Esophagus mucosa (tissue), 1 donor: ENCODE measurements around the gene EDA. TPM values are rescaled to one million over a fixed set of nuclear protein-coding genes. Genes with fewer than 3 reads are reported as not detected.
"Not testable (repeated sequence)": the region's sequence is repeated elsewhere in the genome, so short reads cannot be mapped to it uniquely, and the experiment has no call there.

Experiments used
- ATAC-seq: fragments of 200-7000 bp; cut with Tn5 transposase; one replicate; pipeline ENCODE4 v1.9.1; 2020
- total RNA-seq: library from RNA; stranded (reverse); gene quantifications from one replicate; pipeline ENCODE4 v1.2.4, GENCODE V29; 2023
- donor health status: DM: yes; HTN: yes; CAD: no.

Gene EDA
- total RNA-seq, 1 donor from 2014 or later = 1.5 TPM

DNA sequence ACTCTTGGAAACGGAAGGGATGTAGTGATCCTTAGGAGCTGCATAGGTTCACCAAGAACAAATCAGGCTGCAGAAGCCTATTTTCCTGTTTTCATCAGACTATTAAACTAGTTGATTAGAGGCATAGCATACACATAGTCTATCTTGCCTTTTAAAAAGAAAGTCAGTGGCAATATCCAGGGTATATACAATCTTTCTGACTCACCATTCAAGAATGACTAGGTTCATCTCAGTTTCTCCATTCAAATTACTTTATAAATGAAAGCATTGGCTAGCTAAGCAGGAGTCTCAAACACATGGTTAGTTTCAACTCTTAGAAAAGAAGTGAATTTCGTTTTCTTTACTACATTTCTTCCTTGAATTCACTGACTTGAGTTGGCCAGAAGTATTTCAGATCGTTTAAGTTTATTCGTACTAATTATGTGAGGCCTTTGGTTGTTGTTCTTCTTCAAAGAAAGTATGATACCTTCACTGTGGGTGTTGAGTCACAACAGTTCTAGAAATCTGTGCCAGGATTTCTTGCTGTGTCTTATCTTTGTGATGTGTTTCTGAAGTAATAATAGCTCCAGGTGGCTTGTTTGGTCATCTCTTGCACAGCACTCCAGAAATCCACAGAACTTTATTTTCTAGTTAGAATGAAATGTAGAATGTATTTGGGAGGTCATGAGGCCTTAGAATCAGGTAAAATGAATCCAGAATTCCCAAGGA, 345.6 kb downstream of the EDA start:
- no peak for ATAC-seq

DNA sequence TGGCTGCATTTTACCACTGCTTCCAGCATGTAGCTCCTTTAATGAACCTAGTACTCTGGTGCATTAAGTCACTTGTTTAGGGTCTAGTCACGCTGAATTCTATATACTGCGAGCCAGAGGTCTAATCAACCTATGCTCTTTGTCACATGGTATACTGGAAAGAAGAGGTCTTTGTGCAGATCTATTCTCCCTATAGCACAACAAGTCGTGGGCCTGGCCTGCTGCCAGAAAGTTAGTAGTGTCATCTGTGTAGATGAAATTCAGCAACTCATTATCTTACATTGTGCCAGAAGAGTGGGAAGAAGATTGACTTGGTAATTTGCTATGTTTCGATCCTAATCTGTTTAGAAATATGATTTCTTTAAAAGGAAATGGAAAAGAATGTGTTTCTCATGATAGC, 353.0 kb downstream of the EDA start:
- ATAC-seq = no peak

DNA sequence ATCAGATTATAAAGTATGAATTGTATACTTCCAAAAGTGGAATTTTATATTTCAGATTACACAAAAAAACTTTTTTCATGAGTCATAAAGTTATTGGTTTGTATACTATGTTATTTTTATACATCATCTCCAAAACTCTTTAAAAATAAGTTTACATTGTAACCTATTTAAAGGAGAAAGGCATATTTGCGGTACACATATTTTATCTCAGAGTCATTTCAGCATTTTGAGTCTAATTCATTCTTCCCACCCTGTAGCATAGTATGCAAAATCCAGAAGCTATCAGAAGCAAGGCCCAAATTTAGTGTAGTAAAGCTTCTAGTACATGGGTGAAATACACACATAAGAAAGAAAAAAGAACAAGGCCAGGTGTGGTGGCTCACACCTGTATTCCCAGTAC, 353.5 kb downstream of the EDA start:
- ATAC-seq = no peak

DNA sequence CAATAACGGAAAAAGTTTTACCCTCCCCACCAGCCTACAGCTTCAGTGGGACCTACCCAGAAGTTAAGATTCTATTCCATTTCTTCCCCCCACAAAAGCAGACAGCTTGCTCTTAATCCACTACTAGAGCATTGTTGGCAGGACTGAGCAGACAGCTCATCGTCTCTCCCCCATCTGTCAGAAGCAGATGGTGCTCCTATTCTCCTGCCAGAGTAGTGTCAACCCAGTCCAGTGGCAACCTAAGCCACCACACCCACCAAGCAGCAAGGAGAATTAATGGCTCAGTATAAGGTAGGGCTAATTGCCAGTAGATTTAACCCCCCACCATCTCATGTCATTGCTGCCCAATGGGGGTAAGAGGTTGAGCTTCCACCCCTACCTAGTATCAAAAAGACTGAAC, 371.8 kb downstream of the EDA start:
- no peak for ATAC-seq

DNA sequence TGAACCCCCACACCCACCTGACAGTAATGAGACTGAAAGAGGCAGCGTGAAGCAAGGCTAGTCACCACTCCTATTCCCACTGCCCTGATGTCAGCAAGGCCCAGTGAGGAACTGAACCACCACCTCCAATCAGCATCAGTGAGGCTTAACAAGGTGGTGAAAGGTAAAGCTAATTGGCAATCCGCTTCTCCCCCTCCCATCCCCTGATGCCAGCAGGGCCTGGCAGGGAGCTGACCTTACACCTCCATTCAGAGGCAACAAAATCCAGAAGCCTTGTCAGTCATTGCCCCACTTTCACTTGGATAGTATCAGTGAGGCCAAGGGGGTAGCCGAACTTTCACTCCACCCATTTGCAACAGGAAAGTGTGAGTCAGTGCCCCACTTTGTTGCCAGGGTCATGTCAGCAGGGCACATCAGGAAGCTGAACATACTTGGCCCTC, 373.1 kb downstream of the EDA start:
- ATAC-seq = no peak

DNA sequence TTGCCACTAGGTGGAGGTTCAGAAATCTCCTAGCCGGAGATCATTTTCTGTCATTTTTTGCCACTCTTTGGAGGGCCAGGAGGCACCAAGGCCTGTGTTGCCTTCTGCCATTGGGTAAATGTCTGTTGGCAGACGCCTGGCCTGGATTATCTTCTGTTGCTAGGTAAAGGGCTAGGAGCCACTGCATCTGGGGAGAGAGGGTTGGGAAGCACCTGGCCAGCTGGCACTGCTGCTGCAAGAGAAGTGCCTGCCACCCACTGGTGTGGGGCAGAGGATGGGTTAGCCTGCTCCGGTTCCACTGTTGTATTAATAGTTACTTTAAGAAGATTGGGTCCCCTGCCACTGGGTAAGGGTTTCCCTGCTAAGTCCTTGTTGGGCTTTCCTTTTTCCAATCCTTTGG, 375.8 kb downstream of the EDA start:
- no peak for ATAC-seq

DNA sequence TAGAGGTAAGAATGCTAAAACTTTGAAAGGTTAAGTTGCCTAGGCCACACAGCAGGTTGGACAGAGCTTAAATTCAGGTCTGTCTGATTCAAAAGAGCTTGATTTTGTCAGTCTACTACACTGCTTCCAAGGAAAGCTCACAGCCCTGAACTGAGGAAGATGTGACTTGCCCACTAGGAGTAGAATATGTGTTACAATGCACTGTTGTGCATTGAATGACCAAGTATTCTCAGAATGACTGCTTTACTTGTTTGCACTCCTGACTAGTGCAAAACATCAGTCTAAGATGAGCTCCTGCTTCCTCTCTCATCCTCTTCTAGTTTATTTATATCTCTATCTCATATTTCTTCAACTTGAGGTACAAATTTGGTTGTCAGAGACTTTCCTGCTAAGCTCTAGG, 377.6 kb downstream of the EDA start:
- no peak for ATAC-seq

DNA sequence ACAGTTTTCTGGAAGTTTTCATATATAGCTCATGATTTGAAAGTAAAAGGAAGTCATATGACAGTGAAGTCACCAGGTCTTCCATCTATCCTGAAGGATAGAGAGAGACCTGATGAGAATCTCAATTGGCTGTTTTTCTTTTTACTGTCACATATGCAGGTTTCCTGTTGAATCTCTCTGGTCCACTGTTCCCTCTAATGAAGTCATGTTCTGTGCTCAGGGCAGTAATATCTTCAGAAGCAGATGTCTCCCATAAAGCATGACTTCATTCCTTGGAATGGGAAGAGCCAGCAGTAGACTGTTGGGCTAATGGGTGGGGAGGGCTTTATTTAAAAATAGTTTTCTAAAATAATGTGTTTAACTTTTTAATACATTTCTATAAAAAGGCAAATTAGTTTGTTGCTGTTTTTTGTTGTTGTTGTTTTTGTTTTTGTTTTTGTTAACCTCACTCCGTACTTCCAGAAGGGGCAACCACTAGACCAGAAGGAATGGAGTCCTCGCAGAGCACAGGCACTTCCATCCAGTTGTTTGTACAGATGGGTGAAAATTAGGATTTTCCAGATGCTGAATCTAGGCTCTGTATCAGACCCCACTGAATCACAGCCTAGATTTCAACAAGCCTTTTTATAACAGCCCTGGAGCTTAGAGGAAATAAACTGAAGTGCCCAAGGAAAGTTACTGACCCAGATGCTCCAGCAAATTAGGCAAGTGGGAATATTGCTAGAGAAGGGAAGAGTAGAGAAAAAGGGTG, 379.6 kb downstream of the EDA start:
- no peak for ATAC-seq

DNA sequence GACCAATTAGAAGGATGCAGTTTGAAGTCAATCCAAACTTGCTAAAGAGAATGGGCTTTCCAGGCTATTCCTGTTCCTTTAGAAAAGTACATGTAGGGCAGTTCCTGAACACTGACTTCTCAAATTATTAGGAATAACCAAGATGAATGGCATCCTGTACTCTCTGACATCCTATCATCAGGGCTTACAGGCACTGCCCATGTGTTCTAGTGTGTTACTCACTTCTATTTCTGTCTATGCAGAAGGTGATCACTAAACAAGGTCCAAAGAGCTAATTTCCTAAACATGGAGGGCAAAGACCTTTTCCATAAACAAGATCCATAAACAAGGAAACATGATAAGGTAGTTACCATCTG, 380.2 kb downstream of the EDA start:
- ATAC-seq = no peak

DNA sequence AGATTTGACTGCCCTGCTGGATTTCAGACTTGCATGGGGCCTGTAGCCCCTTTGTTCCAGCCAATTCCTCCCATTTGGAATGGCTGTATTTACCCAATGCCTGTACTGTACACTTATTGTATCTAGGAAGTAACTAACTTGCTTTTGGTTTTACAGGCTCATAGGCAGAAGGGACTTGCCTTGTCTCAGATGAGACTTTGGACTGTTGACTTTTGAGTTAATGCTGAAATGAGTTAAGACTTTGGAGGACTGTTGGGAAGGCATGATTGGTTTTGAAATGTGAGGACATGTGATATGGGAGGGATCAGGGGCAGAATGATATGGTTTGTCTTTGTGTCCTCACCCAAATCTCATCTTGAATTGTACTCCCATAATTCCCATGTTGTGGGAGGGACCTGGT, 382.4 kb downstream of the EDA start:
- ATAC-seq = not testable (repeated sequence)

DNA sequence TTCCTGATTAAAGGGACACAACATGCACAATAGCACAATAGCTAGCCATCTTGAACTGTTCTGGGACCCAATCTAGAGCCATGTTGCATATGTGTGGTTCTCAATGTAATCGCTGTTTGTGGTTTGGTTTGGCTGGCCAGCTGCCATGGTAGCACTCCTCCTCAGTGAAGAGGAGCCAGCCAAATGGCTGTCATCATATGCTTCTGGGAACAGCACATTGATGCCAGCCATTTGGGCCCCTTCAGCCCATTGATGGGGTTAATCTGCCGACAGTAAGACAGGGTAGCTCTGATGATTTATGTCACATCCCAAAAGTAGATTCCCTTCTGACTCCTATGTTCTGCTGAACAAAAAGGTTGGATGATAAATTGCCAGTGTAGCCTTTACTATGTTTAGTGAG, 385.4 kb downstream of the EDA start:
- ATAC-seq = no peak

DNA sequence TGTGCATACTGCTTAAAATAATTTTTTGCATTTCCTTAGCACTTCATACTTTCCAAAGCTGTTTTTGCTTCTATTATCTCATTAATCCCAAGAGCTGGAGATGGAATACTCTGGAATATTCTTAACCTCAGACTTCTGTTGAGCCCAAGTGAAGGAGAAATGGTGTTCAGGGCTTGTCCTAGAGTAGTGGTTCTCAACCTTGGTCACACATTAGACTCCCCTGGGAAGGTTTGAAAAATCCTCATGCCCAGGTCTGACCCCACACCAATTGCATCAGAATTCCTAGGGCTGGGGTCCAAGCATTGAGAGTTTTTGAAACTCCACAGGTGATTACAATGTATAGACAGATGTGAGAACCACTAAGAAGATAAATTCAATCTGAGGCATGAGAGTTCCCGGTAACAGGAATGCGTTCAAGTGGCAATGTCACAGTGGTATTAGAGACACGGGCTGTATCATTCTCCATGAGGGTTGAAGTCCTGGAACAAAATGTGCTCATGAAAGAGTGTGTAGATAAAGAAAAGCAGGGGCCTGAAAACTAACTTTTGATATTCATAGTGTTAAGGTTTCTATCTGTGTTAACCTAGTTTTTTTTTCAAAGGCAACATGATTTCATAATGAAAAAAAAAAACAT, 385.9 kb downstream of the EDA start:
- no peak for ATAC-seq

DNA sequence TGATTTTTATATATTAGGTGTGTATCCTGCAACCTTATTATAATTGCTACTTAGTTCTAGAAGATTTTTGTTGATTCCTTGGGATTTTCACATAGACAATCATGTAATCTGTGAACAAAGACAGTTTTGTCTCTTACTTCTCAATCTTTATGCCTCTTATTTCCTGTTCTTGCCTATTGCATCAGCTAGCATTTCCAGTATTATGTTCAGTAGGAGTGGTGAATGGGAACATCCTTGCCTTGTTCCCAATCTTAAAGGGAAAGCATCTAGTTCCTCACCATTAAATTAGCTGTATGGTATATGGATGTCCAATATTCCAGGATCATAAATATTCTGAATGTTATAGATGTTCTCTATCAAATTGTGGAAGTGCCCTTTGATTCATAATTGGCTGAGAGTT, 392.0 kb downstream of the EDA start:
- no peak for ATAC-seq

DNA sequence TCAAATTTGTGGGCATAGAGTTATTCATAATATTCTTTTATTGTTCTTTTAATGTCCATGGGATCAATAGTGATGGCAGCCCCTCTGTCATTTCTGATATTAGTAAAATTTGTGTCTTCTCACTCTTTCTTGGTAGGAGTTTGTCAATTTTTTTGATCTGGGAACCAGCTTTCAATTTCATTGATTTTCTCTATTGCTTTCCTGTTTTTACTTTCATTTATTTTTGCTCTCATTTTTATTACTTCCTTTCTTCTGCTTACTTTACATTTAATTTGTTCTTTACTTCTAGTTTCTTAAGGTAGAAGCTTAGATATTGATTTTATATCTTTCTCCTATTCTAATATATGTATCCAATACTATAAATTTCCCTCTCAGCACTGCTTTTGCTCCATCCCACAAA, 393.1 kb downstream of the EDA start:
- ATAC-seq = no peak

DNA sequence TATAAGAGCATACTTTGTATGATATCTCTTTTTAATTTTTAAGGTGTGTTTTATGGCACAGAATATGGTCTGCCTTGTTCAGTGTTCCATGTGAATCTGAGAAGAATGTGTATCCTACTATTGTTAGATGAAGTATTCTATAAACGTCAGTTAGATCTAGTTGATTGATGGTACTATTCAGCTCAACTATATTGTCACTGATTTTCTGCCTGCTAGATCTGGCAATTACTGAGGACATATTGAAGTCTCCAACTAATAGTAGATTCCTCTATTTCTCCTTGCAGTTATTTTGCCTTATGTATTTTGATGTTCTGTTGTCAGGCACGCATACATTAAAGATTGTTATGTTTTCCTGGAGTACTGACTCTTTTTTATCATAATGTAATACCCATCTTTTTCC, 394.1 kb downstream of the EDA start:
- no peak for ATAC-seq

DNA sequence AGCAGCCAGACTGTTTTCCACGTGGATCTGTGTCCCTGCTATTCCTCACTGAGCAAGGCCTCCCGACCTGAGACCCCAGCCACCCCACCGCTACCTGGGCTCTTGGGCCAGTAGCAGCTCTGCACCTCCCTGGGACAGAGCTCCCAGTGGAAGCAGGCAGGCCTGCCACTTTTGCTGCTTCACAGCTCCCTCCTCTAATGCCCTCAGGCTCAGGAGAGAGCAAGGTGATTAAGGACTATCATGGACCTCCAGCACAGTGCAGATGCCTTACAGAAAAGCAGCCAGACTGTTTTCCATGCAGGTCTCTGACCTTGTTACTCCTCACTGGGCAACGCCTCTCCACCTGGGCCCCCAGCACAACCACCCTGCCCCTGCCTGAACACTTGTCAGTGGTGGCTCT, 396.8 kb downstream of the EDA start:
- ATAC-seq = no peak

DNA sequence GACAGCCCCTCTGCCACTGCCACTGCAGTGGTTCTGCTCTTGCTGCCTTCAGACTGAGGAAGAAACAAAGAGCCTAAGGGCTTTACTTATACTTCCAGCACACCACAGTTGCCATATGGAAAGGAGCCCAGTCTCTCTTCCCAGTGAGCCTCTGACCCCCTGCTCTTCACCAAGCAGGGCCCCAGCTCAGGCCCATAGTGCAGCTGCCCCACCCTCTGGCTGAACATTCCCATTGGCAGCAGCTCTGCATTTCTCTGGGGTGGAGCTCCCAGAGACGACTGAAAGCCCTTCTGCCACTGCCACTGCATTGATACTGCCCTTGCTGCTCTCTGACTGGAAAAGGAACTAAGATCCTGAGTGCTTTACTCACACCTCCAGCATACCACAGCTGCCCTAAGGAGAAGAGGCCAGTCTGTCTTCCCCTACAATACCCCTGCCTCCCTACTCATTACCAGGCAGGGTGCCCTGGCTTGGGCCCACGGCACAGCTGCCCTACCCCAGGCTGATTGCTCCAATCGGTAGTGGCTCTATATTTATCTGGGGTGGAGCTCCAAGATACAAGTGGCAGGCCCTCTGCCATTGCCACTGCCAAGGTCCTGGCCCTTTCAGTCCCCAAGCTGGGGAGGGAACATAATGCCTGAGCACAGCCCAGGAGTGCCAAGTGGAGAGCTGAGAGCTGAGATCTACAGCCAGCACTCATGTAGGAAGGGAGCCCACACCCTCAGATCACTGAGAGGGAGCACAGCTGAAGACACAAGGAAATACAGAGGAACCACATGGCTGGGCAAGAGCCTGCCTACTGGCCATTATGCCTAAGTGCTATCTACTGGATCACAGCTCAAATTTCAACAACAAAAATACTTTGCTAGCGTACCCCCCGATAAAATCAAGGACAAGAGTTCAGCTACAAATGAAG, 397.8 kb downstream of the EDA start:
- ATAC-seq = no peak

DNA sequence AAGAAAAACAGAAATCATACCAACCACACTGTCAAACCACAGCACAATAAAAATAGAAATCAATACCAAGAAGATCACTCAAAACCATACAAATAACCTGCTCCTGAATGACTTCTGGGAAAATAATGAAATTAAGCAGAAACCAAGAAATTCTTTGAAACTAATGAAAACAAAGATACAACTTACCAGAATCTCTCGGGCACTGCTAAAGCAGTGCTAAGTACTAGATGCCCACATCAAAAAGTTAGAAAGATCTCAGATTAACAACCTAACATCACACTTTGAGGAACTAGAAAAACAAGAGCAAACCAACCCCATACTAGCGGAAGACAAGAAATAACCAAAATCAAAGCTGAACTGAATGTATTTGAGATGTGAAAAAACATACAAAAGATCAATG, 400.6 kb downstream of the EDA start:
- no peak for ATAC-seq

DNA sequence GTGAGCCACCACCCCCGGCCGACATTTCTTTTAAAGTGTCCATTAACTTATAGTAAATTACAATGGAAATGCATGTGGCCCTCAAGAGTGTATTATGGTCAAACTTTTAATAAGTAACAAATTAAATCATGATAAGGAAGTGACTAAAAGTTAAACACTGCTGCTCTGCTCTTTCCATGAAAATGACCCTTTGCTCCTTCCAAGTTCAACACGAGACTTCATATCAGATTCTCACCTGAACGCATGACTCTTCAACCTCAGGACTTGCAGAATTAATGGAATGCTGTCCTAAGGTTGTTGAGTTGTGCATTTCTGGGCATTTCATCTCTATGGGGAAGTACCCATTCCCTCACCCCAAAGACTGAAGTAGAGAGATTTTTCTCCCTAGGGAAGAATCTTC, 406.7 kb downstream of the EDA start:
- ATAC-seq = no peak

DNA sequence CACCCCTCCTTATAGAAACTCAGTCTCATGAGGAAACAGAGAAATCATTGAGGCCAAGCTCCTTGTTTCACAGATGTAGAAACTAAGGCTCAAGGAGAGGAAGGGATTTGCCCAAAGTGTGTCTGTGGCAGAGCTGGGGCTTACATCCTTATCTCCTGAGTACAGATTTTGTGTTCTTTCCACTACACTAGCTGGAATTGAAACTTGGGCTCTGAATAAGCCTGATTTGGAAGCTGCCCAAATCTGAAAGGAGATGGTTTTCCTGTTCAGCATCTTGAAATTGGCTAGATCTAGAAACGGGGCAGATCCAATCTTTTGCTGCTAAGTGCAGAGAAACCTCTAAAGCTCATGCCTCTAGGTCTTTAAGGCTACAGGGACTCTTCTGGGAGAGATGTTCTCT, 409.6 kb downstream of the EDA start:
- ATAC-seq = no peak

DNA sequence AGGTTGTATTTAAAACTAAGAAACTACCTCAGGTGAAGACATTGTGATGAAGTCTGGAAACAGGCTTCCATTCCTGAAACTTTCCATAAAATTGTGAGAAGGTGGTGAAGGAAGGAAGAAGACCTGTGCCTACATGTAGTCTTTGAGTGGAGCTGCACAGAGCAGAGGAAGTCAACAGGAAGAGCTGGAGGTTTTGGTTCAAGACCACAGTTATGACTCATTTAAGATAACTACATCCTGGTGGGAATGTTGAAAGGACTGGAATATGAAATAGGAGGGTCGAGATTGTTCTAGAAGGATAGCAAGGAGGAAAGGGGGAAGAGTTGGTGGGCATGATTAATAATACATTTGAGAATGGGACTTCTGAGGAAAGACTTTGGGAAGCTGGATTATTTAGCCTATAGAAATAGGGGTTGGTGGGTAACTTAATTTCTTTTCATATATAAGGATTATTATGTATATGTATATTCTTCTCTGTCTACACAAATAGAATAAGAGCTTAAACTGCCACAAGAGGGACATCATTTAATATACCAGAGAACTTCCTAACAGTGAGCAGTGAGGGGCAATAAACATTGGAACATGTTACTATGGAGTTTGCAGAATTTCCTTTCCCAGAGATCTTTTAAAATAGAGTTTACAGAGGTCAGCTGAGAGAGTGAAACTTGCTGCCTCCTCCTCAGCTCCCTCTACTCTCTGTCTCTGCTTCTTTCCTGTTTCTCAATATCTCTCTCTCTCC, 410.4 kb downstream of the EDA start:
- ATAC-seq = no peak

DNA sequence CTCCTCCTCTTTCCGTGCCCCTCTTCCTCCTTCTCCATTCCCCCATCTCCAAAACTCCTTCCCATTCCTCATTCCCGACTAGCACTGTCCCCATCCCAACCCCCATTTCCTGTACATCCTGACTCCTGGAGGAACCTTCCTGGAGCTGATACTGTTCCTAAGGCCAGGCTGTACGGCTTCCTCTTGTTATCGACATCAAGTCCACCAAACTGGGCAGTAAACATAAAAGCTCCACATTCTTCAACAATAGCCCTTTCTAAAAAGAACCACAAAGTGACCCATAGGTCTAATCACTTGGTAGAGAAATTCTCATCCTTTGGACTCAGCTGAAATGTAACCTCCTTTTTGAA, 410.9 kb downstream of the EDA start:
- no peak for ATAC-seq
